T-helper 1 cell treated with Interleukin-12 subunit alpha and Interleukin-12 subunit beta and Interleukin-4 antibody, amounts not matched to agents 30 ng/mL and 1 ng/mL, for 36 hours (primary cell): Measurements from ENCODE around the gene NRXN2. TPM values are rescaled to one million over a fixed set of nuclear protein-coding genes. Genes with fewer than 3 reads are reported as not detected.

Experiments used
- intact Hi-C: fragments of 100-400 bp; cut with micrococcal nuclease; formaldehyde crosslinking; loops from one replicate; pipeline ENCODE4 v1.15.1; 2024
- total RNA-seq: library from RNA; stranded (reverse); gene quantifications from 2 replicates; pipeline ENCODE4 v1.2.3, GENCODE V29; 2022

Gene NRXN2
- total RNA-seq, 1 donor from 2014 or later, result 1.3 TPM

DNA sequence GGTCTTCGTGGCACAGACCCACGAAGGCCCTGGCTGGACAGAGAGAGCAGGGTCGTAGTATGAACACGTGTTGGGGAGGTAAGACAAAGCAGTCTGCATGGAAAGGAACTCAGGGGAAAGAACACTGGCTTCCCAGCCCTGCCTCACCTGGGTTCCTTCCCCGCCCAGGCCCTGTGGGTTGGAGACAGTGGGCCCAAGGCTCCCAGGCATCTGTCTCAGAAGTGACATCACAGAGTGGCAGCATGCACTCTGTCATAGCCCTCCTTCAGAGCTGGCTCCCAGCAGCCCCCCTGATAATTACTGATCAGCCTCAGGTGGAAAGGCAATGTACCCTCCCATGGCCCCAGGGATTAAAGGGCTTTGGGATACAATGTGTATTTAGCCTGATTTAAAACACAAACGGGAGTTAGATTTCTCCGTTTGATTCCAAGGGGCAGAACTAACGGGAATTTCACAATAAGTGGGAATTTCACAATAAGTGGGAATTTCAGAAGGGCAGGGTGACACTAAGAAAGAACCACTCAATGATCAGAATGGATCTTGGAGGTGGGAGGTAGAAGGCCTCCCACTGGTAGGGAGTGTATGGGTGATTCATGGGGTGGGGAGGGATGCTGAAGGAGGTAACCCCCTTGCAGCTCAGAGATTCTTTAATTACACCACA, 66.9 kb downstream of the NRXN2 start:
- intact Hi-C loops, result no loop called here

- intact Hi-C loops, result loop anchor here (5.0 kb wide), 1 partner anchor 298 kb away; the partner anchor contains the start of gene RPS6KA4
Observed at GRCh38 chr11:64654958-64655541, 67.9 kb downstream of the NRXN2 start.

DNA sequence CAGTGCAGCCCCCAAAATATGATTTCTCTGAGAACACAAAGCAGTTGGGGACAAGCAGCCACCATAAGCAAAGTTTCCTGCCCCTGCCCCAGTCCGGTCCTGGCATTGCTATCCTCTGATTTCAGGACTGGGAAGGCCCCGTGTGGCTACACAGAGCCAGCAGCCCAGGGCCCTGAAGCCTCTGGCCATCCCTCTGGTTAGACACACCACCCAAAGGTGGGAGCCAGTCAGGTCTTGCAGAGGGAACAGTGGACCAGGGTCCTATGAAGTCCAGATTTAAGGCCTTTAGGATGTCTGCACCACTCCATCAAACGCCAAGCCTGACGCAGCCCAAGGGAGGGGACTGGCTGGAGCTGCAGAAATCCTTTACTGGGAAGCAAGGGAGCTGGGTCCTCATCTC, 68.6 kb downstream of the NRXN2 start:
- intact Hi-C loops, result loop anchor here (5.0 kb wide), 1 partner anchor 297 kb away; the partner anchor contains the start of gene RPS6KA4

DNA sequence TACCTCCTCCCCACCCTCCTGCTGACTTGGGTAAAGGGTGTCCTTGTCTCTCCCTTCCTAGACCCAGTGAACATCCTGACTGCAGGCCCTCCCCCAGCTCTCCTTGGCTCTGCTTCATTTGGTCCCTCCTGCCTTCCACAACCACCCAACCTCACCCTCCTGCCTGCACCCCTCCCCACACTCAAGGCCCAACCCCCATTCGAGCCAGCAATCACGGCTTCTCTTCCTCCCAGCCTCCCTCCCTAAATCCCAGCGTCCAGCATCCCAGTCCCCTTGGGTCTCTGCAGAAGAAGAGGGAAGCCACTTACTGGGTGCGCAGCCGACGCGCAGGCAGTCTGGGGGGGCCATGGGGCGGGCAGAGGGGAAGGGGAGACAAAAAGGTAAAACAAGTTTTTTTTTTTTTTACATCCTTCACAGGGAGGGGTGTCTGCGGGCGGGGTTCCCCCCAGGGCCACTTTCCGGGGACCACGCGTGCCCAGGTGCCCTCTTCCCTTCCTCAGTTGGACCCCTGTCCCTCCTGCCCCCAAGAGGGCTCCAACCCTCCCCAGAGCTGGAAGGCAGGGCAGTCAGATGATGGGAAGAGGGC, 69.5 kb downstream of the NRXN2 start:
- intact Hi-C loops, result loop anchor here (1.0 to 5.0 kb wide), 4 partner anchors 100 to 296 kb away; partner anchors contain the start of gene RPS6KA4

DNA sequence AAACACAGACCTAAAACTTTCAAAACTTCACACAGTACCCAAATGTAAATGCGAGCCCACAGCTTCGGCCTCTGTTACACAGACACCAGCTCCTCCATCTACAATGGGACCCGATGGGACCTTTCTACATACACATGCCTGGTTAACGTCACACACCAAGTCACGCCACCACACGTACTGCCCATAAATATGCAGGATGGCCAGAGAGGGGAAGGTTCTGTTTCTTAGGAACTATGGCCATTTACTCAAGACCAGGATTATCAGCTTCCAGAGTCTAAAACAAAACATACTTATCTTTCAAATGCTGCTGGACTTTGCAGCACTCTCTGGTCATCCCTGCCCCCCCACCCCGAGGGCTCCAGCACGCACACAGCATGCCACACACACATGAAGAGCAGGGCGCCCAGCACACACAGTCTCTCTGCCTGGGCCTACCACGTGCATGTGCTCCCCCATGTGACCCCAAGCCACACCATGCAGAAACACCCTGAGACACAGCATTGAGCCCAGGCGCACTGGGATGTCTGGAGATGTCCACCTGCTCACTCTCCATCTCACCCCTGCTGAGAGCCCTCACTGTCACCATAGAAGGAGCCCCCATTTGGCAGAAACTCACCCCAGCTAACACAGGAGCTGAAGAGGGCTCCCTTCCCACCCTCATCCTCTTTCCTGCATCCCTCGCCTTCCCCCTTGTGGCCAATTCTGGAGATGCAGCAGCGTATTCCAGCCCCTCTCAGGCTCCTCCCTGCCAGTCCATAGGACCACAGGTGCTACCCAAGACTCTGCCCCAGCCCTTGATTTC, 70.2 kb downstream of the NRXN2 start:
- intact Hi-C loops, result loop anchor here (1.0 to 5.0 kb wide), 4 partner anchors 99 to 295 kb away; partner anchors contain the start of gene RPS6KA4

DNA sequence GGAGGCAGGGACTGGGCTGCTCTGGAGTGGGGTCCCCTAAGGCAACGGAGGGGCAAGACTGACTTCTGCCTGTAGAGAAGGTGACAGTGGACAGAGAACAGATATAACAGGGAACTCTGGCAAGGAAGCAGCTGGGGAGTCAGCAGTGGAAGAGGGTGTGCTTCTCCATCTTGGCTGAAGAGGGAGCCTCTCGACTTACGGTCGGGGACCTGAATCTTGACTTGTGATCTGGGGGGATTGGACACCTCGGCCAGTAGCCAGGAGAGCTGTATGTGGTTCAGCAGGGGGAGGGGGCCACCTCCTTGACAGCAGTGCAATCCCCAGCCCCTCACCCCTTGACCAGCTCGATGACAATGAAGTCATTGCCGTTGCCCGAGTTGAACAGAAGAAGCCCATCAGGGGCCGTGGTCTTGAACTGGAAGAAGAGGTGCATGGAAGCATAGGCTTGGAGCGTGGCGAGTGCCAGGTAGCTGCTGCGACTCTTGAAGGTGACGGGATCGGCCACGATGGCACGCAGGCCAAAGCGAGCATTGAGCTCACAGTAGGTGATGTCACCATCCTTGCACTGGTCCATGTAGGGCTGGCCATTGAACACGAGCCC, 72.0 kb downstream of the NRXN2 start:
- intact Hi-C loops, result loop anchor here (5.0 kb wide), 1 partner anchor 294 kb away; the partner anchor contains the start of gene RPS6KA4

GRCh38 chr11:64649291-64649697, 73.7 kb downstream of the NRXN2 start:
- intact Hi-C loops, result loop anchor here (1.0 kb wide), 1 partner anchor 96 kb away; no protein-coding TSS in a partner anchor

DNA sequence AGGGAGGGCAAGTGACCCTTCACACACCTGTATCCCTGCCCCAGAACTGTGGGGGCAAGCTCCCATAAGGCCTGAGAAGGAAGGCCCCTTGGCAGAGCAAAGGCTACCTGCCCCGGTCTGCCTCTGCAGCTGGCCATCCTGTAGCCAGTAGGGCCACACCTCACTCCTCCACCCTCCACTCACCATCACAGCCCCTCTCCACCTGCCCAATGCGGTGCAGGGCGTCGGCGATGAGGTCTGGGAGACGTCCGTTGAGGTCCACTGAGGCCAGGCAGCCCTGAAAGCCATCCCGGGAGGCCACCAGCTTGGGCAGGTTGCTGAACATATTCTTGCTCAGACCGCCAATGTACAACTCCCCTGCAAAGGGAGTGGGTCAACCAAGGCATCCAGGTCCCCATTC, 74.4 kb downstream of the NRXN2 start:
- intact Hi-C loops, result no loop called here

DNA sequence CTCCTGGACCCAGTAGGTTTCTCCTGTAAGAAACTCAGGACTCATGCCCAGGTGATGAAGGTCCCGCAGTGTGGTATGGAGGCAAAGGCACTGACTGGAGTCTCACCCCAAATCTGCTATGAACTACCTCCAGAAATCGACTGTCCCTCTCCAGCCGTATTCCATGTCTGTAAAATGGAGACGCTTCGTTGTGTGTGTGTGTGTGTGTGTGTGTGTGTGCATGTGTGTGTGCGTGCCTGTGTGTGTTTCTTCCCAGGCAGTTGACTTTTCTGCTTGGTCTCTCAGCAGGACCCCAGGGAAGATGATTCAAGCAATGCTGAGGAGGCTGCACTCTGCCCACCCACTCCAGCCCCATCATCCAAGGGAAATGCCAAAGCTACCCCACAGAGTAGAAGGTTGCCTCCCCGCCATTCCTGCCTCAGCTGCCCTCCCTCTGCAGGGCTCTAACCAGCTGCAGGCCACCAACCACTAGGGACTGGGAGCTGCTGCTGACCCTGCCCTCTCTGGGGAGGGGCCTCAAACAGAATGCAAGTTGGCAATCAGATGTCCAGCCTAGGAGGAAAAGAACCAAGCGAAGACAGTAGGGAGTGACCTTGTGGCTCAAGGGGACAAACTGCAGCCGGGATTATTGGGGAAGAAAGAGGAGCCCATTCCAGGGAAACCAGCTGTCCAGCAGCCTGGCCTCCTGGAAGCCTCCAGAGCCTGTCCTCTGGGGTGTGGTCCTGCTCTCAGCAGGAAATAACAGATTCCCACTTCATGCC, 75.8 kb downstream of the NRXN2 start:
- intact Hi-C loops, result no loop called here

DNA sequence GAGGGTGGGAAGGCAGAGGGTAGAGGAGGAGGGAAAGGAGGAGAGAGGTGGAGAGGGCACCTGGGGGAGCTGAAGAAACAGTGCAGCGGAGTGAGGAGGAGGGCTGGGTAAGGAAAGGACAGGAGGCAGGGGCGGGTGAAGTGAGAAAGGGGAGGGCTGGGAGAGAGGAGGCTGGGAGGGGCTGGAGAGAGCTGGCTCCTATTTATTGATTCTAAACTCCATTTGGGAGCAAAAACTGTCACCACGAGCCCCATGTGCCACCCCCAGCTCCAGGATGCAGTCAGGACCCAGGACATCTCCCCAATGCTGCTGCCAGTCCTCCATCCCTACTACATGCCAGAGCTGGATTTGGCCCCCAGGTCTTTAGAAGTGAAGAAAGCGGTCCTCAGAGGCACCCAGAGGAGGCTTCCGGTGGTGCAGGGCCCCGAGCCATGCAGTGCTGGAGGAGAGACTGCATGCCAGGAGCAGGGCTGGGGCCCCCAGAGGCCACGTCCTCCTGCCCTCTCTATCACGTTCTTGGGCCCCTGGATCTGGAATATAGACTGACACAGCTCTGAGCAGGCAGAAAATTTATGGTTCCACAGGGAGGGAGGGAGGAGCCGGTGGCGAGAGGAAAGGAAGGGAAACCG, 78.2 kb downstream of the NRXN2 start:
- intact Hi-C loops, result no loop called here

DNA sequence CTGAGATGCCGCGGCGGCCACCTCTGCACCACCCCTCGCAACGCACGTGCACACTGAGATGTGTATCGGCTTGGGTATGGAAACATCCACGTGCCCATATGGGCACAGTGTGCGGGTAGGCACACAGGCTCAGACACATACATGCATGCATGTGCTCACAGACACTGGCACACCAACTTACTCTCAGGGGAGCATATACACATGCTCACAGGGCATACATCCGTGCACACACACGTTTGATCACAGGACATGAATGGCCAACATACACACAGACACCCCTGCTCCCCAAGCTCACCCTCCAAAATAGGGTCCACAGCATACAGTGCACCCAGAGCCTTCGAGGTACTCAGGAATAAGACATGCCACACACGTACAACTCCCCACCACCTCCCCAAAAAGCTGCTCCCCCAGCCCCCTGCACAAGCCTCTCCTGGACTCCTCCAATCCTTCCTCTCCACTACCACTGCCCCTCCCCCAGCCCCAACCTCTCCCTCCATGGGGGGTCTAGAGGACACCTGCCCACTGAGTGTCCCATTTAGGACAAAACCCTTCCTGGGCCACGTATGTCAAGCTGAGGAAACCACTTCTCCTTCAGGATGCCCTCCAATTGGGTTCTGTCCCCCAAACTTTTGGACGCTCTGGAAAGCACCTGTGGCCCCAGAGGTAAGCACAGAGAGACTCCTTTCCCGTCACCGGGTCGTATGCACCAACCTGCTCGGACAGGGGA, 78.9 kb downstream of the NRXN2 start:
- intact Hi-C loops, result no loop called here

DNA sequence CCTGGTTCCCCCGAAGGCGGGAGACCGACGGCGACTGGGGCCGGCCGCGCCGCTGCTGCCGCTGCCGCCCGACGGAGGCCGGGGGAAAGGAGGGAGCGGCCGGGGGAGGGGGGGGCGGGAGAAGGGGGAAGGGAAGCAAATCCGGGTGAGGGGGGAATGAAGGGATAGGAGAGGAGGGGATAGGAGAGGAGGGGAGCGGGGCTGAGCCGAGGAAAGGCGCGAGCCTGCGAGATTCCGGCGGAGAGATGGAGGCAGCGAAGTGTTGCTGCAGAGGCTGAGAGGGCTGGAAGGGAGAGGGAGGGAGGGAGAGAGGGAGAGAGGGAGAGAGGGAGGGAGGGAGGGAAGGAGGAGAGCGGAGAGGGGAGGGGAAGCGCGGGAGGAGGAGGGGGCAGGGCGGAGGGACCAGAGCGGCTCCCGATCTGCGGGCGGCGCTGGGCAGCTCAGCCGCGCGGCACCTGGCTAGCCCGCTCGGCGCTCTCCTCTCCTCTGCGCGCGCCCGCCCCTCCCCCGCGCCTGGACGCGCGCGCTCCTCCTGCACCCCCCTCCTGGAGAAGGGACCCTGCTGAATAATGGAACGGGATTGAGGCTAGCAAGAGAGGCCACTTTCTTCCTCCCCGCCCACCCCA, 79.6 kb downstream of the NRXN2 start:
- intact Hi-C loops, result no loop called here

GRCh38 chr11:64642871-64643255, 80.1 kb downstream of the NRXN2 start:
- intact Hi-C loops, result no loop called here

- intact Hi-C loops, result no loop called here
Observed at GRCh38 chr11:64642418-64642735, 80.6 kb downstream of the NRXN2 start.

- intact Hi-C loops, result no loop called here
Observed at GRCh38 chr11:64641596-64642417, 81.2 kb downstream of the NRXN2 start.

DNA sequence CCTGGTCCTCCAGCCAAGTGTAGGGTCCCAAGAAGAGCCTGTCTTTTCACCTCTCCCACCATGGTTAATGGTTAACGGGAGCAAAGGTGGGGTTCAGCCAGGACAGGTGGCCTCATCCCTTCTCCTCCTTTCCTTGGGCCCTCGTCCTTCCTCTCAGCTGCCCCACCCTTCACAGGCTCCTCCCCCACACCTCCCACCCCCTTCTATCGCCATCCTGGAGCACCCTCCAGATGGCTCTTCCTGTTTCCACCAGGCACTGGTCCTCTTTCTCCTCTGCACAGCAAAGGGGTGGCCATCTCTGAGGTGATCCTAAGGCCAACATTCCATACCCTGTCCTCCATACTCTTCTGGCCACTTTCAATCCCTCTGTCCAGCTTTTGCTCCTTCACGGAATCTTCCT, 83.1 kb downstream of the NRXN2 start:
- intact Hi-C loops, result no loop called here

DNA sequence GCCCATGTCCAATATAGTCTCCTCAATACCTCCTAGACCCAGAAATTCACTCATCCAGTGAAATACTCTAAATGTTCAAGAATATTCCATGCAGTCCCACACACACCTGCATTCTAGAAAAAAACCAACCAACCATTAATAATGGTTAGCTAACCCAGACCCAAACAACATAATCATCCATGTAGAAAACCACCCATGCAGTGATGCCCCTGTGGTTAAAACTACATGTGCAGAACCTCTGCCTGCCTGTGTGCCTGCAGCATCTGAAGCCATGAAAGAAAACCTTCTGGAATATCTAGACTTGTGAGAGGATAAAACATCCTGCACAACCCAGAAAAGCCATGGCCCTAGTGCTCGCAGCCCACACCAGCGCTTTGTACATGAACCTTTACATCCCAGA, 84.2 kb downstream of the NRXN2 start:
- intact Hi-C loops, result no loop called here

DNA sequence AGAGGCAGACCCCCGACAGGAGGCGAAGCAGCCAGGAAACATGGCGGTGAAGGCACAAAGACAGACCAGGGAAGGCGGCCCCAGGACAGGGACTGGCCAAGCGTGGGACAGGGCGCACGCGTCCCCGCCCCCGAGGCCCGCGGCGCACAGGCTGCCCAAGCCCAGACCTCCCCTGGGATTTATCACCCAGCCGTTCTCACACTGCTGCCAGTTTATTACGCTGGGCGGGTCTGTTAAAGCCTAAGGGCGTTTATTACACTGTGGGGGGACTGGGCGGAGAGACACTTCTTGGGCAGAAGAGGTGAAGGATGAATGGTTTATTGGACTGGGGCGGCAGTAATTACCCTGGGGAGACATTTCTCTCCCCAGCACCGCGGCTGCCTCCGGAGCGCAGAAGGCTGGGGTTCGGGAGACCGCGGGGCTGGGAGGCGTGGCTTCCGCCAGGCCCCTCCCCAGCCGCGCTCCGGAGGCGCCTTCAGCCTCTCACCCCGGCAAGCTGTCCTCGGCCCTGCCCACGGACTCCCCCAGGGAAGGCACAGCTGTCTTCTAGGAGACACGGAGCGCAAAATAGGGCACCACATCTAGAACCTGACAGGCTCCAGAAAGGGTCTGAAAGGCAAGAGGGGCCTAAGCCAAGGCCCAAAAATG, 84.9 kb downstream of the NRXN2 start:
- intact Hi-C loops, result no loop called here
